ENCODE results near the gene ME2.
"Not testable (repeated sequence)": the region's sequence is repeated elsewhere in the genome, so short reads cannot be mapped to it uniquely, and the experiment has no call there.

ME2 gene

DNA sequence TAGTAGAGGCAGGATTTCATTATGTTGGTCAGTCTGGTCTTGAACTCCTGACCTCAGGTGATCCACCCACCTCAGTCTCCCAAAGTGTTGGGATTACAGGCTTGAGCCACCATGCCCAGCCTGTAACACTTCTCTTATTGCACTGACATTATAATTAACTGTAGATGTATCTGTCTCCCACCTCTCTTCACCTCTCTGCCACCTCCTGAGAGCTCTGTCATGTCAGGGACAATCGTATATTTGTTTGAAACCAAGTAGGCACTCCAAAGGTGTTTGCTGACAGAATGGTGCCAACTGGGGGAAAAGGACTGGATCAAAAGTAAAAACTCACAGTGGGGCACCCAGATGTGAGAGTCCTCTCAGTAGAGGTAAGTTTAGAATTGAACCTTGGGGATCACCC lies 17.3 kb upstream of the ME2 start:
- no peak for DNase-seq (ENCODE audit: low spot score)

DNA sequence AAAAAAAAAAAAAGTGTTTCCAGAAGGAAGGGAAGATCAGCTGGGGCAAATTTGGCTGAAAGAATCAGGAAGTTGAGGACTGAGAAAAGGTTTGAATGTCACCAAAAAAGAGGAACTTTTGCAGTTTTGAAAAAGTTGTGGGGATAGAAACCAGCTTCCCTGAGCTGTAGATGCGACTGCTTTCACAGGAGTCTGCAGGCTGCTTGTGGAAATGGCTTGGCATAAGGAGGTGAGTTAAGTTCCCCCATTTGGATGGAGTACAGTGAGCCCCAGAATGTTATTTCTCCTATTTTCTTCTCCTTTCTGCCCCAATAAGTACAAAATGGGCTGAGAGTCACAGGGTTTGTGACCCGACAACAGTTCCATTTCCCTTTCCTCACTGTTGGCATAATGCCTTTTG lies 16.5 kb upstream of the ME2 start:
- no peak for DNase-seq (ENCODE audit: low spot score)

DNA sequence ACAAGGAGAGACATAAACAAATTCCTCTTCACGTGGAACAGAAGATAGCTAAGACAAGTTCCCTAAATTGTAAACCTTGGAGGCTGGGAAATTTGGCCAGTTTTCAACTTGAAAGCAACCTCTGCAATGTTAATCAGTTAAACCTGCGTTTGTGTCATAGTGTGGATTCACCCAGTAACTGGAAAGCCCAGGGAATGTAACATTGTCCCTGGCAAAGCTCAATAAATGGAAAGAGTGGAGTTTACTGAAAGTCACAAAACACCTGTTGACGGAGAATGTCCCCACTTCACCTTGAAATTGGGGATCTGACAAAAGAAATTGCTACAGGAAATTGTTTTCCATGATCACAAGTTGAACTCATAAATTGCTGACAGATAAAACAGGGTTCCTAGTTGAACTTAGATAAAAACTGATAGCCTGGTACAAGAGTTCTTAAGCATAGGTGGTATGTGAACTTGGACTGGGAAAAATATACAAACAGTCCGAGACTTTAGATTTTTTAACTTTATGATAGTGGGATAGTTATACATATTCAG lies 15.0 kb upstream of the ME2 start:
- DNase-seq (ENCODE audit: low spot score): no peak

DNA sequence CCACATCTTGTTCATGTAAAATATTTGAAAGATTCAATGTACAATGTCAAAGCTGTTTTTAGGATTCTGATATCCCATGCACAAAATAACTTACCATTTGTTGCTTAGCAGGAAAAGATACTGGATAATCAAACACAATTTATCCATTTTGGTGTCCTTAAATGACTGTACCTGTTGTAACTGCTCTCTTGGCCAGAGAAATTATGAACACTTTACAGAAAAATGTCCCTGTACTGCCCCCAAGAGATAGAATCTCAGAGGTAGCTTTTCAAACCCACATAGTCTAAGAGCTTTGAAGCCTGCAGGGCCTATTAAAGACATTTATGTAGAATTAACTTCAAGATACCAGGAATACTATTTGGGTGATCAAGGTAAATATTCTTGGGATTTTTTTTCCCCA lies 12.2 kb upstream of the ME2 start:
- DNase-seq (ENCODE audit: low spot score): no peak

DNA sequence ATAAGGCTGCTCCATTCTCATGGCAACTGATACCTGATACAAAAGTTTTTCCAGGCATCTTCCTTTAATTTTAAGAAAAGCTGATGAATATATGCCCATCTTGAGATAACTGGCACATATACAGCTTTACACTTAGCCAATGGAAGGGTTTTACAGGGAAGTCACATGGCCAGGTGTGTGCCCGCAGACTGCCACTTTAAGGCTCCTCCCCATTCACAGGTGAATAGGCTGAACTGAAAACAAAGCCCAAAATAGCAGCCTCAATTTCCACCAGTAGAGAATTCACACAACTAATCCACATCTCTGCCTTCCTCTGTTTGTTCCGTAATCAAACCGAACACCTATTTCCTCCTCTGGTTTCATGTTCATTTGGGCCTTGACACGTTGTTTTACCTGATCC lies 9.8 kb upstream of the ME2 start:
- DNase-seq (ENCODE audit: low spot score): no peak

DNA sequence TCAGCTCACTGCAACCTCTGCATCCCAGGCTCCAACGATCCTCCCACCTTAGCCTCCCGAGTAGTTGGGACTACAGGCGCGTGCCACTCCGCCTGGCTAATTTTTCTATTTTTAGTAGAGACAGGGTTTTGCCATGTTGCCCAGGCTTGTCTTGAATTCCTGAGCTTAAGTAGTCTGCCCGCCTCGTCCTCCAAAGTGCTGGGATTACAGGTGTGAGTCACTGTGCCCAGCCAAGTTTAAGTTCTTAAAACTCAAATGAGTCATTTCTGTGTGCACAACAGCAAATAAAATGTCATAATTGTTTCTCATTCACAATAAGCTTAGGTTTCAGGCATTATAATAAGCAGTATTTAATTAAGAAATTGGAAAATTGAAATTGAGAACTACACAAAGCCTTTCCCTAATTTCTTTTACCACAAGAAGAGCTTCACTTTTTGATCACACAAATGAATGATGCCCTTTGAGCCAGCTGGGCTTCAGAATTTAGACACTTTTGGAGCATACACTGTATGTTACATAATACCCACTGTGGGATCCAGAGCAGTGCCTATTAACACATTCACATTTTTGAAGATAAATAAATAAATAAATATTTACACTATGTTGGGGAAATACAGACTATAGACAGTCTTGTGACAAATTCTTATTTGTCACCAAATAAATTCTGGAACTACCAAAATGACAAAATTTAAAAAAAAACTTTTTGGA lies 8.6 kb upstream of the ME2 start:
- no peak for DNase-seq (ENCODE audit: low spot score)

DNA sequence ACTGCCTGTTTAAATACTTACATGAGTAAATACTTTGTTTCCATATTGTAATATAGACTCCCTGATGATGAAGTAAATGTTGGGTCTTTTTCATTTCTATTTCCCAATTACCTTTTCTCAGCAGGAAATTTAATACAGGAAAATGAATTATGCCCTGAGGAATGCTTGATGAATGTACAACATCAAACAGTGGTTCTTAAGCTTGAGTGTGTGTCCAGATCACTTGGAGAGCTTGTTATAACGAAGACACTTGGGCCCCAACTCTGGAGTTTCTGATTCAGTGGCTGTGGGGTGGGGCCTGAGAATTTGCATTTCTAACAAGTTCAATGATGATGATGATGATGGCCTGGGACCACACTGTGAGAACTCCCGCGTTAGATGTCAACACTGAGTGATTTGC lies 7.1 kb upstream of the ME2 start:
- no peak for DNase-seq (ENCODE audit: low spot score)

DNA sequence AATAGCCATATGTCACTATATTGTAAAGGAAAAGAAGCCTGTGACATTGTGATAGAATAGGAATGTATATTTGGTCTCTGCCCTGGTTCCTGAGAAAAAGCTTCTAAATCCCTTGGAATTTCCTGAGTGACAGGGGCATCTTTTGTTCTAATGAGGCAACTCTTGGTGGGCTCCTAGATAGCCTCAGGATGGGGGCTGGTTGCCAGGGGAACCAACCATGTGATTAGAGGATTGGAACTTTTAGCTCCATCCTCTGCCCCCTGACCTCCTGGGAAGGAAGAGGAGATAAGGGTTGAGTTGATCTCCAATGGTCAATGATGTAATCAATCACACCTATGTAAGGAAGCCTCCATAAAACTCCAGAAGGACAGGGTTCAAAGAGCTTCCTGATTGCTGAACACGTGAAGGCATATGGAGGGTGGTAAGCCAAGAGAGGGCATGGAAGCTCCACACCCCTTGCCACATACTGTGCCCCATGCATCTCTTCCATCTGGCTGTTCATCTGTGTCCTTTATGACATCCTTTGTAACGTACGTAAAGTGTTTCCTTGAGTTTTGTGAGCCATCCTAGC lies 2.9 kb upstream of the ME2 start:
- no peak for DNase-seq (ENCODE audit: low spot score)

DNA sequence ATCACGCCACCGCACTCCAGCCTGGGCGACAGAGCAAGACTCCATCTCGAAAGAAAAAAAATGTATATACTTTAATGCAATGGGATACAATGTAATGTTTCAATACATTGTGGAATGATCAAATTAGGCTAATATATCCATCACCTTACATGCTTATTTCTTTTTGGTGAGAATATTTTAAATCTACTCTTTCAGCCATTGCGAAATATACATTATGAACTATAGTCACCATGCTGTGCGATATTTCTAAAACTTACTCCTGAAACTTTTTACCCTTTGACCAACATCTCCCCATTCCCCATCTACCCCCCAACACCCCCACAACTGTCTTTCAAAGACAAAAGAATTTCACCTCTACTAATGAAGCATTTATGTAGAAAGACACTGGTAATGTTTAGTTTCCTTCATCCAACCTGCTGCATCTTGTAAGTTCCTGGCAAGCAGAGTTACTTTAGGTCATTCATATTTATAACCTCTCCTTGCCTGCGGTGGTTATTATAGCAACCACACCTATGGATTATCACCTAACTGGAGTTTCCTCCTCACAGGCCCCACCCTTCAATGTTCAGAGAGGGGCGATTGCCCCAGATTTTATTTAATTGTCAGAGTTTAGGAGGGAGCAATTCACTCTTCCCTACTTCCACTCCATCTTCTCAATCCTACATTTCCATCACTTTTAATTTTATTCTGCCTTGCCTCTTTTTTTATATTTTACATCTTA lies 1.2 kb upstream of the ME2 start:
- DNase-seq (ENCODE audit: low spot score): no peak

DNA sequence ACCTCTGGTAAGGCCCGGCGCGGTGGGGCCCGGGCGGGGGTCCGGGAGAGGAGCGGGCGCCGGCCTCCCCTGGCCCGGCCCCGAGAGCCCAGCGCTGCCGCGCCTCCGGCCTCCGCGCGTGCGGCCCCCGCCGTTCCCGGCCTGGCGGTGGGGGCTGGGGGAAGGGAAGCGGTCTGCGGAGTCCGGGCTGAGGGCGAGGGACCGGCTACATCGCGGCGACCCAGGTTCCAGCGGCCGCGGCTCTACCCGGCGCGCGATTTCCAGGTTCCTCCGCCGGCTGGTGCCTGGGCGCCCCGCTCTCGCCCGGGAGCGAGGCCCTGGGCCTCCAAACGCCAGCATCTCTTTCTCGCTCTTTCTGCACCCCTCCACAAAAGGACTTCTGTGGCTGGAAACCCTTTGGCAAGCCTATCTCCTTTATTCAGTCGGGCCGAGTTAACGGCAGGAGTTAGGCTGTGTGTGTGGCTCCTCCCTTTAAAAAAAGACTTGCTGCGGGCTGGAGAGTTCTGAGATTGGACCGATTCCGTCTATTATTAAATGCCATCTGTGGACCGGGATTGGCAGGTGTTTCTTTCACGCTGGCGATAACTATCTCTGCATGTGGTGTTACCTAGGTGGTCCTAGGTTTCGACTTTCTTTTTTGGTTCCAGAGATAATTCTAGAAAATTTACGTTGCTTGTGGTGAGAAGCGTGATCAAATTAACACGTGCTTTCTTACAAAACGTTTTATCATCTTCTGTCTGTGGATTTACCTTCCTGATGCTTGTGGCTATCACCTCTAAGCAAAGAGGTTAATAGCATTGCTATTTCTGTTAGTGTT lies 592 bp downstream of the ME2 start:
- DNase-seq (ENCODE audit: low spot score): peak; percentile 10

DNA sequence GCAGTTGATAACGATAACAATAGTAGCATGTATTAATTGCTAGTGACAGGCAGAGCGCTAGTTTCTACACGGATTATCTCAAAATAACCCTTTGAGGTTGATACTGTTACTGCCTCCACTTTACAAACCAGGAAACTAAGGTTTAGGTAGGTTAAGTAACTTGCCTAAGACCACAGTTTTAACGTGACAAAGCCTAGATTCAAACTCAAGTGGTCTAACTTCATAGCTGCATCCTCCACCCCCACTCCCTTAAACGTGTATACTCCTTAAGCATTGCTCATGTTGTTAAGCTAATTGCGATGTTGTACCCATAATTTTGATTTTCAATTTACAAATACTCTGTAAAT lies 1.2 kb downstream of the ME2 start:
- no peak for DNase-seq (ENCODE audit: low spot score)

DNA sequence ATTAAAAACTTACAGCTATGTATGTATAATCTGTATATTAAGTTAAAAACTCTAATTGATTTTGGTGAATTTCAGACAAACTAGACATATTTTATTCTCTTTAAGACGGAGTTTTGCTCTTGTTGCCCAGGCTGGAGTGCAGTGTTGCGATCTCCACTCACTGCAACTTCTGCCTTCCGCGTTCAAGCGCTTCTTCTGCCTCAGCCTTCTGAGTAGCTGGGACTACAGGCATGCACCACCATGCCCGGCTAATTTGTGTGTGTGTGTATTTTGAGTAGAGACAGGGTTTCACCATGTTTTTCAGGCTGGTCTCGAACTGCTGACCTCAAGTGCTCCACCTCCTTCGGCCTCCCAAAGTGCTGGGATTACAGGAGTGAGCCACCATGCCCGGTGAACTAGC lies 2.0 kb downstream of the ME2 start:
- DNase-seq (ENCODE audit: low spot score): not testable (repeated sequence)

DNA sequence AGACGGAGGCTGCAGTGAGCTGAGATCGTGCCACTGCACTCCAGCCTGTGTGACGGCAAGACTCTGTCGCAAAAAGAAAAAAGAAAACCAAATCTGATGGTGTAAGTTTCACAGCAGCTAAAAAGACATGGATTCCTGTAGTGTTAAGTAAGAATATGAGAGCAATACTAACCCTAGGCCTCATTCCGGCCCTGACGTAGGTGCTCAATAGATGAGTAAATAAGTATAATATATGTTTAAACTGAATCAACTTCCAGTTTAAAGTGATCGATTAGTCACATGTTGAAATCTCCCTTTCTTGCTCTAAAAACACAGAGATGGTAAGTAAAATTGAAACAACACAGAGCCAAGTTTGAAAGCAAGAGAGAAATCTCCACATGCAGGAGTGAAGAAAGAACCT lies 8.0 kb downstream of the ME2 start:
- no peak for DNase-seq (ENCODE audit: low spot score)

DNA sequence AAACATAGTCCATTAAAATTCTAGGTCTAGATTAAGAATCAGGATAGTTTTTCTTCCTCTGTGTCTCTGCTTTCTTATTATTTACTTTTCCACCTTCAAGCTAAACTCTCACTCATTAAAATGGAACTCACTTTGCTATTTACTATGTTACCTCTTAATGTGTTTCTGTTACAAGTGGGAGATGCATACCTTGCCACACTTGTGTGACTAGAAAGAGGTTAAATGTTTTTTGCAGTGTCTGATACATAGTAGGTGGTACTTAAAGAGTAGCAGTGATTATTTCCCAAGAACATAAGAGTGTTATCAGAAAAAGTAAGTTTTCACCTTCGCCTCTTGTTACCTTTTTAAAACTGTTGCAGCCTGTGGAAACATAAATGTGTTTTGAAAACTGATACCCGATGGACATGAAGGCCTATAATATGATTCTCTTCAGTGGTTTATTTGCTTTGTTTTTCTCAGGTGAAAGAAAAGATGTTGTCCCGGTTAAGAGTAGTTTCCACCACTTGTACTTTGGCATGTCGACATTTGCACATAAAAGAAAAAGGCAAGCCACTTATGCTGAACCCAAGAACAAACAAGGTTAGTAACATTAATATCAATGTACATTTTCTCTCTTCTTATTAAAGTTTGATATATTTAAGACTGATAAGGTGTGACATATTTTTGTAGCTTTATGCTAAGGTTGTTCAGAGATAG lies 16.6 kb downstream of the ME2 start:
- DNase-seq (ENCODE audit: low spot score): no peak

DNA sequence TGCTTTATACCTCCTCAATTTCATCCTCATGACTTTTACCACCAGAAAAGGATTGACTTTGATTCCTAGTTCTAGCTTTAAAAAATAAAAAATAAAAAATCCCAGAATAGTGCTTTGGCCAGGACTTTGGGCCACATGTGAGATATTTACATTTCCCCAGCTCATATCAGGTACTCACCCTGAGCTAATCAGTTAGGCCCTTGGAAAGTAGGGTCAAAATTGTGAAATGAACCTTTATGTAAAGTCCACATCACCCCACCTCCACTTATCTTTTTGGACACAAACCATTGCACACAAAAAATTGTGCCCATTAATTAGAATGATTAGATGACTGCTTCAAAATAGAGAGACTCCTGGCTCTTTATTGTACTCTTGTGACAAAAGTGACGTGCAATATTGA lies 17.2 kb downstream of the ME2 start:
- DNase-seq (ENCODE audit: low spot score): no peak

DNA sequence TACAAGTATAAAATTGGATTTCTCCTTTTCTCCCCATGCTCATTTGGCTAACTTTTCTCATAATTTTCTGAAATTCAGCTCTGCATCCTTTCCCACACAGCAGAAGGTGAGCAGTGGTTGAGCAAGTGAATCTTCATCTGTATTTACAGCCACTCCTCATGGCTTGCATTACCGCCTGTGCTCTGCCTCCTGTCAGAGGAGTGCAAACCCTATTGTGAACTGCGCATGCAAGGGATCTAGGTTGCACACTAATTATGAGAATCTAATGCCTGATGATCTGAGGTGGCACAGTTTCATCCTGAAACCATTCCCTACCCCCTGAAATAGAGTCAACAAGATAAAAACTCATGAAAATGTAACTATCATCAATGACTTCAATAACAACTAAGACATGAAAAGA lies 20.0 kb downstream of the ME2 start:
- no peak for DNase-seq (ENCODE audit: low spot score)

DNA sequence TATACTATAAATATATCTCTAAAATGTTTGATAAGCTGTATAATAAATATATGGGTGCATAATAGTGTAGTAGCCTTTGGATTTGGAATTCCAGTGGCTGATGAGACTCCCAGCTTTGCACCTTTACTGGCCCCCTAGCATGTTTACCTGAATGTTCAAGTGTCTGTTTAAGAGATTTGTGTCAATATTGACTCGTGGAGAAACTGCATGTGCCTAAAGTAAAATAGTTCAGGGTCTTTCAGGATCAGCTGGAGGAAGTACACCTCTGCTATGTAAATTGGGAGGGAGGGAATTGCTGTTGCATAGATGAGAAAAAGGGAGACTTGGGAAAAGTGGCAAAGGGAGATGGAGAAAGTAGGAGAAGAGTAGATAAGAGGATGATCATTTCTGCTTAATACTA lies 23.9 kb downstream of the ME2 start:
- no peak for DNase-seq (ENCODE audit: low spot score)

DNA sequence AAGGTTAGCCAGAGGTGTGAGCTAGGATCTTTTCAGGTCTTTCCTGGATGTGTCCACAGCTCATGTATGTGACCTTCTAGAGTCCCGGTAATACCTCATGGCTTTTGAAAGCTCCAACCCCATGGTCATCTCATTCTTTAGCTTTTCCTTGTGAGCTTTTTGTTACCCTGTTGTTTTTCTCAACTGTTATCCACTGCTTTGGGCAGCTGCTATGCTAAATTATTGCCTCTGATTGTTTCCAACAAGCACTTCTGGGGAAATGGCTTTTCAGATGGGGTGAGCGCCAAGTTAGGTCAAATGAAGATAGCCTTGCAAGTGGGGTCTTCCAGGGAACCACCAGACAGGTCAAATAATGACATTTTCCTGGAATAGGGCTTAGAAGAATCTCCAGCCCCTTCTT lies 27.9 kb downstream of the ME2 start:
- DNase-seq (ENCODE audit: low spot score): no peak

DNA sequence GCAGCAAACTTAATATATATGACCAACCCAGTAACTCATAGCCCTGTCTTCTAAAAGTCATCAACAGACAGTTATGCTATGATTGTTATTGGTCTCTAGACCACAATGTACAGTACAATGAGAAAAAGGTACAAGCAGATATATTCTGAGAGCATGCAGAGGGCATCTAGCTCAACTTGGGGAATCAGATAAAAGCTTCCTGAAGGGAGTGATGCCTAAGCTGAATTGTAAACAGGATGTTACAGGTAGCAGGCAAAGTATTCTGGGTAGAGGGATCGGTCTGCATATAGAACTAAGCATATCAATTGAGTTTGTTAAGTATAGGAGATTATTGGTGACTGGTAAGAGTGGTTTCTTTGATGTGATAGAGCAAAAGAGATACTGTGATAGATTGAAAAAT lies 30.3 kb downstream of the ME2 start:
- DNase-seq (ENCODE audit: low spot score): no peak

DNA sequence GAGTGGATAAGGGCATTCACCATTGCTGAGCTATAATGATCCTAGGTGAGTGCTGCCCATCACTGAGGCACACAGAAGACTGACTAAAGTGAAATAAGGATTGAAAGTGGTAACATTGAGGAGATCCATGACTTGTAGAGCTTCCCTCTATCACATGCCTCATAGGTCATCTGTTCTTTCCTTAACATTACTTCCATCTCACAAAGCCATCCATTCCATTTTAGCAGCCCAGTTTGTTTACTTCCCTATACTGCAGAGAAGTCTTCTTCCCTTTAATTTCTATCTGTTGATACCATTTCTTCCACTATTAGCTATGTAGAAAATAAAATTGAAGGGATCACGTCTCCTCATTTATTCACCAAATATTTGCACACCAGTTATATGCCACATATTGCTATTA lies 32.1 kb downstream of the ME2 start:
- no peak for DNase-seq (ENCODE audit: low spot score)

DNA sequence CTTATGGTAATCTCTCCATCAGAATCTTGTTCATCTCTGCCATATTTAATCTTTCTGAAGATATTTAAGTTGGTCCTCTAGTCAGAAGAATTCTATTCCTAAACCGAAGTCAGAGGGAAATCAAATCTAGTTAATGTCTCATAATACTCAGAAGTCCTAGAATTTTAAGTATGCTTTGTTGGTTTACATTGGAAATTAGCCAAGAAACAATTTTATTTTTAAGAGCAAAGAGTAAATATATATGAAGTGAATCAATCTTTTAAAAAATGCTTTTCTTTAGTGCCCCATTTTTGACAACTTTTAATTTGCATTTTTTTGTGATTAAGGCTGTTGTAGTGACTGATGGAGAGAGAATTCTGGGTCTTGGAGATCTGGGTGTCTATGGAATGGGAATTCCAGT lies 38.1 kb downstream of the ME2 start:
- DNase-seq (ENCODE audit: low spot score): no peak

DNA sequence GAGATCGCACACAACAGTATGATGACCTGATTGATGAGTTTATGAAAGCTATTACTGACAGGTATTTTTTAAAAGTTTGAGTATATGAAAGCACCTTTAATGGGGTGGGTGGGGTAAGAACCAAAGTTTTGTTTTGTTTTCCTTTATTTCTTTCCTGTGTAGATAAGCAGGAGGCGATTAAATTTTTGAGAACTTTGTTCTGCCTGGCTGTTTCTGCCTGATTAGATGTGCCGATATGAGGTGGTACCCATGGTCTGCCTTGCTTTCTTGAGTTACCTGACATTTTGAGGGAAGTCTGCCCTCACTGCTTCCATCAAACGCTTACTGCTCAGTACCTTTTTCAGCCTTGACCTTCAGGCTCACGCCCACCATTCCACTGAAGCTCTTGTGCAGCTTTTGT lies 39.2 kb downstream of the ME2 start:
- no peak for DNase-seq (ENCODE audit: low spot score)
